Measurements from ENCODE around the gene SEPTIN5. TPM values are rescaled to one million over a fixed set of nuclear protein-coding genes. Genes with fewer than 3 reads are reported as not detected.

SEPTIN5 gene
- total RNA-seq, 2 experiments from 2014 or later, result not detected

- Histone ChIP-seq H3K79me2 (ENCODE audit: insufficient read depth, low read depth, low read length) (no peaks in the 10 kb centered on the region), H3K4me3 (ENCODE audit: low read depth, low read length, poor library complexity, severe bottlenecking) (no peak overlapping the region), H3K36me3 (ENCODE audit: insufficient read depth, low read length) (no peaks in the 10 kb centered on the region), H3K9me2 (ENCODE audit: insufficient read depth, low read length) (no peaks in the 10 kb centered on the region), H2AFZ (ENCODE audit: low read length) (no peak overlapping the region), H3K27ac (ENCODE audit: low read depth, low read length, poor library complexity, severe bottlenecking) (no peak overlapping the region), H4K20me1 (ENCODE audit: insufficient read depth, low read length) (no peaks in the 10 kb centered on the region), H3K9me3 (ENCODE audit: low read length) (no peaks in the 10 kb centered on the region), H3K4me1 (ENCODE audit: insufficient read depth, low read length, poor library complexity, severe bottlenecking) (peaks cover 7% of the 10 kb centered on the region), H3K4me2 (ENCODE audit: low read length) (no peak overlapping the region)
- ChIA-PET POLR2A (interaction anchor here (0.6 kb wide), 1 partner anchor 148 kb away, joined by 3 read pairs; no protein-coding TSS in a partner anchor), CTCF (ENCODE audit: unreplicated experiment) (no interaction called here)
- intact Hi-C loops (cut with micrococcal nuclease; ENCODE audit: unreplicated experiment), result no loop called here
- DNase-seq (ENCODE audit: low spot score), result no peak
- no TSS peak for BruUV-seq (replicated peaks)
- TF ChIP-seq EZH2phosphoT487 (IDR thresholded peaks at IDR 0.05; ENCODE audit: borderline replicate concordance, low read depth, low read length), result no peak
- no peak for TF ChIP-seq CTCF (conservative IDR thresholded peaks at IDR 0.05; ENCODE audit: low read length)
Observed at GRCh38 chr22:19762568-19763457, 48.5 kb downstream of the SEPTIN5 start.

- CTCF ChIA-PET (ENCODE audit: unreplicated experiment), result no interaction called here
- Histone ChIP-seq H3K27ac (ENCODE audit: low read depth, low read length, poor library complexity, severe bottlenecking) (no peak overlapping the region), H3K9me3 (ENCODE audit: low read length) (no peaks in the 10 kb centered on the region), H4K20me1 (ENCODE audit: insufficient read depth, low read length) (no peaks in the 10 kb centered on the region), H3K4me1 (ENCODE audit: insufficient read depth, low read length, poor library complexity, severe bottlenecking) (peaks cover 4% of the 10 kb centered on the region), H3K4me2 (ENCODE audit: low read length) (no peak overlapping the region), H3K36me3 (ENCODE audit: insufficient read depth, low read length) (no peaks in the 10 kb centered on the region), H3K4me3 (ENCODE audit: low read depth, low read length, poor library complexity, severe bottlenecking) (no peak overlapping the region), H3K9me2 (ENCODE audit: insufficient read depth, low read length) (no peaks in the 10 kb centered on the region), H2AFZ (ENCODE audit: low read length) (no peak overlapping the region), H3K79me2 (ENCODE audit: insufficient read depth, low read depth, low read length) (no peaks in the 10 kb centered on the region)
- DNase-seq (ENCODE audit: low spot score), result no peak
- intact Hi-C loops (cut with micrococcal nuclease; ENCODE audit: unreplicated experiment), result no loop called here
- BruUV-seq (replicated peaks), result no TSS peak
- TF ChIP-seq CTCF (conservative IDR thresholded peaks at IDR 0.05; ENCODE audit: low read length) (no peak), EZH2phosphoT487 (IDR thresholded peaks at IDR 0.05; ENCODE audit: borderline replicate concordance, low read depth, low read length) (no peak)
- POLR2A ChIA-PET, result no interaction called here
Observed at GRCh38 chr22:19763458-19764298, 49.4 kb downstream of the SEPTIN5 start.
